OCI-LY1 (cell line): ENCODE data around the gene SLC6A18.

ENCODE experiments used
- H2AFZ ChIP-seq: fragments of 200-600 bp; sonication (generic), shearing (Covaris generic); 2 replicates; pipeline ENCODE4 v1.6.0; 2014; ENCODE audit warnings: antibody characterized with exemption, mild to moderate bottlenecking, low read length
- H3F3A ChIP-seq: fragments of 200-600 bp; sonication (generic), shearing (Covaris generic); 2 replicates; pipeline ENCODE4 v1.6.0; 2014; ENCODE audit warnings: mild to moderate bottlenecking, antibody characterized with exemption, low read length, moderate library complexity; ENCODE audit not compliant: insufficient read depth
- H3K27ac ChIP-seq: fragments of 200-600 bp; sonication (generic); 2 replicates; pipeline ENCODE4 v1.5.1; 2014; ENCODE audit warnings: low read length, mixed run types, mild to moderate bottlenecking, low read depth; ENCODE audit not compliant: poor library complexity, severe bottlenecking
- H3K27me3 ChIP-seq: fragments of 200-600 bp; sonication (generic); 2 replicates; pipeline ENCODE4 v1.6.0; 2014; ENCODE audit warnings: antibody characterized with exemption, mild to moderate bottlenecking, low read length, moderate library complexity; ENCODE audit not compliant: insufficient read depth
- H3K36me3 ChIP-seq: fragments of 200-600 bp; sonication (generic); 2 replicates; pipeline ENCODE4 v1.6.1; 2014; ENCODE audit warnings: mild to moderate bottlenecking, antibody characterized with exemption, low read length, moderate library complexity, mixed read lengths; ENCODE audit not compliant: insufficient read depth
- H3K4me1 ChIP-seq: fragments of 200-600 bp; sonication (generic); 2 replicates; pipeline ENCODE4 v1.5.1; 2014; ENCODE audit warnings: mild to moderate bottlenecking, low read length, moderate library complexity; ENCODE audit not compliant: insufficient read depth, severe bottlenecking
- H3K4me2 ChIP-seq: fragments of 200-600 bp; sonication (generic), shearing (Covaris generic); 2 replicates; pipeline ENCODE4 v1.6.1; 2014; ENCODE audit warnings: low read length
- H3K4me3 ChIP-seq: fragments of 200-600 bp; sonication (generic); 2 replicates; pipeline ENCODE4 v1.5.1; 2014; ENCODE audit warnings: low read length, low read depth, mild to moderate bottlenecking, mixed read lengths; ENCODE audit not compliant: poor library complexity, severe bottlenecking
- H3K79me2 ChIP-seq: fragments of 200-600 bp; shearing (Covaris generic); 2 replicates; pipeline ENCODE4 v1.6.1; 2016; ENCODE audit warnings: mixed run types, low read length, mixed read lengths; ENCODE audit not compliant: insufficient read depth
- H3K9ac ChIP-seq: fragments of 200-600 bp; sonication (generic), shearing (Covaris generic); 2 replicates; pipeline ENCODE4 v1.6.1; 2014; ENCODE audit warnings: mild to moderate bottlenecking, low read length, mixed read lengths
- H3K9me2 ChIP-seq: fragments of 200-600 bp; sonication (generic), shearing (Covaris generic); 2 replicates; pipeline ENCODE4 v1.6.1; 2014; ENCODE audit warnings: low read depth, mild to moderate bottlenecking, low read length, mixed read lengths
- H3K9me3 ChIP-seq: fragments of 200-600 bp; shearing (Covaris generic); 2 replicates; pipeline ENCODE4 v1.6.1; 2014; ENCODE audit warnings: low read length, mixed read lengths
- H4K20me1 ChIP-seq: fragments of 200-600 bp; sonication (generic), shearing (Covaris generic); 2 replicates; pipeline ENCODE4 v1.6.0; 2016; ENCODE audit warnings: mild to moderate bottlenecking, low read length; ENCODE audit not compliant: insufficient read depth
- EZH2 ChIP-seq: fragments of 200-600 bp; sonication (generic), shearing (Covaris generic); IDR thresholded peaks from 2 replicates; pipeline ENCODE4 v1.8.0; 2017; ENCODE audit warnings: borderline replicate concordance, mixed run types, mild to moderate bottlenecking, antibody characterized with exemption, low read length, moderate library complexity, mixed read lengths
- TF ChIP-seq, protein P1 (sequence below): fragments of 200-600 bp; sonication (generic), shearing (Covaris generic); IDR thresholded peaks from 2 replicates; pipeline ENCODE4 v1.5.1; 2017; ENCODE audit warnings: mild to moderate bottlenecking, antibody characterized with exemption, low read length, moderate library complexity, mixed read lengths

The SLC6A18 gene

DNA sequence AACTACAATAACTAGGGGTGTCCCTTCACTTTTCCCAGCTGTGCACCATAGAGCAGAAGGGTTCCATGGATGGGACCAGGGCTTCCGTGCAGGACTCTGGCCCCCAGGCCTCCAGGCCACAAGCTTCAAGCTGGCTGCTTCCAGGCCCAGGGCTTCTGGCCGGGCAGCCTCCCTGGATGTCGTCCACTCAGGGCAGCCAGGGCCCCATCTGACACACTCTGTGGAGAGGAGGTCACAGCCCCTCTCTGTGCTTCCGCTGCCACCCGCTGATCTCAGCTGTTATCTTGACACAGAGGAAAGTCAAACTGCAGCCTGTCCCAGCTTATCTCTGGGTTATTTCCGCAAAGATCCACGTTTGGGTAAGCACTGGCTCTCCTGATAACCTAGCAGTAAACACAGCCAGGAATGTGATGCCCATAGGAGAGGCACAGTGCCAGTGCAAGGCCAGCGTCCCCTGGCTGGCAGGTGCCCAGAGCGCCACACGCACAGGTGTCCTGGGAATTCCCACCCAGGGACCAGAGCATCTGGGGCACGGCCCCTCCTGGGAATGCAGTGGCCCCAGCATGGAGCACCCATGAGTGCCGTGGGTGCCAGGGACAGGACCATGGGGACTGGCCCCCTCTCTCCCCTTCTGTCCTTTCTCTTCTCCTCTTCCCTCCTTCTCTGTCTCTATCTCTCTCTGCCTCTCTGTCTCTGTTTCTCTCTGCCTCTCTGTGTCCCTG, 39.4 kb upstream of the SLC6A18 start:
- Histone ChIP-seq H3F3A (no peaks in the 10 kb centered on the region), H2AFZ (no peak overlapping the region), H3K4me1 (no peaks in the 10 kb centered on the region), H3K79me2 (no peaks in the 10 kb centered on the region), H3K4me2 (no peak overlapping the region), H3K9me2 (no peaks in the 10 kb centered on the region), H3K9ac (no peak overlapping the region), H3K9me3 (no peaks in the 10 kb centered on the region), H3K27ac (no peak overlapping the region), H3K4me3 (no peak overlapping the region), H4K20me1 (no peaks in the 10 kb centered on the region), H3K27me3 (peaks cover 3% of the 10 kb centered on the region; the same call in 1 of the 2 replicates), H3K36me3 (no peaks in the 10 kb centered on the region)
- TF ChIP-seq, protein P1, sequence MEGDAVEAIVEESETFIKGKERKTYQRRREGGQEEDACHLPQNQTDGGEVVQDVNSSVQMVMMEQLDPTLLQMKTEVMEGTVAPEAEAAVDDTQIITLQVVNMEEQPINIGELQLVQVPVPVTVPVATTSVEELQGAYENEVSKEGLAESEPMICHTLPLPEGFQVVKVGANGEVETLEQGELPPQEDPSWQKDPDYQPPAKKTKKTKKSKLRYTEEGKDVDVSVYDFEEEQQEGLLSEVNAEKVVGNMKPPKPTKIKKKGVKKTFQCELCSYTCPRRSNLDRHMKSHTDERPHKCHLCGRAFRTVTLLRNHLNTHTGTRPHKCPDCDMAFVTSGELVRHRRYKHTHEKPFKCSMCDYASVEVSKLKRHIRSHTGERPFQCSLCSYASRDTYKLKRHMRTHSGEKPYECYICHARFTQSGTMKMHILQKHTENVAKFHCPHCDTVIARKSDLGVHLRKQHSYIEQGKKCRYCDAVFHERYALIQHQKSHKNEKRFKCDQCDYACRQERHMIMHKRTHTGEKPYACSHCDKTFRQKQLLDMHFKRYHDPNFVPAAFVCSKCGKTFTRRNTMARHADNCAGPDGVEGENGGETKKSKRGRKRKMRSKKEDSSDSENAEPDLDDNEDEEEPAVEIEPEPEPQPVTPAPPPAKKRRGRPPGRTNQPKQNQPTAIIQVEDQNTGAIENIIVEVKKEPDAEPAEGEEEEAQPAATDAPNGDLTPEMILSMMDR = no peak
- TF ChIP-seq EZH2 = no peak

- no peak overlapping the region for H3K4me3 ChIP-seq
- H4K20me1 ChIP-seq = no peaks in the 10 kb centered on the region
- H3F3A ChIP-seq = no peaks in the 10 kb centered on the region
- H3K27me3 ChIP-seq = peaks cover 3% of the 10 kb centered on the region; the same call in 1 of the 2 replicates
- H3K36me3 ChIP-seq = no peaks in the 10 kb centered on the region
- H3K79me2 ChIP-seq = no peaks in the 10 kb centered on the region
- no peak overlapping the region for H2AFZ ChIP-seq
- no peak overlapping the region for H3K9ac ChIP-seq
- H3K9me3 ChIP-seq = no peaks in the 10 kb centered on the region
- no peak overlapping the region for H3K4me2 ChIP-seq
- H3K4me1 ChIP-seq = no peaks in the 10 kb centered on the region
- H3K9me2 ChIP-seq = no peaks in the 10 kb centered on the region
- H3K27ac ChIP-seq = no peak overlapping the region
- TF ChIP-seq, protein P1 = no peak
- TF ChIP-seq EZH2 = no peak
Measured at GRCh38 chr5:1186351-1187233, 38.6 kb upstream of the SLC6A18 start.

GRCh38 chr5:1187234-1187949, 37.8 kb upstream of the SLC6A18 start:
- Histone ChIP-seq H3K27ac (no peak overlapping the region), H3F3A (no peaks in the 10 kb centered on the region), H3K9ac (no peak overlapping the region), H2AFZ (no peak overlapping the region), H3K36me3 (no peaks in the 10 kb centered on the region), H3K9me2 (no peaks in the 10 kb centered on the region), H4K20me1 (no peaks in the 10 kb centered on the region), H3K9me3 (no peaks in the 10 kb centered on the region), H3K79me2 (no peaks in the 10 kb centered on the region), H3K4me1 (no peaks in the 10 kb centered on the region), H3K4me3 (no peak overlapping the region), H3K4me2 (no peak overlapping the region), H3K27me3 (peaks cover 3% of the 10 kb centered on the region; the same call in 1 of the 2 replicates)
- TF ChIP-seq, protein P1 = no peak
- no peak for TF ChIP-seq EZH2
